GM19099 (cell line): ENCODE results near the gene FGF22.

Source experiments
- POLR2A ChIP-seq: IDR thresholded peaks from 3 replicates; pipeline ENCODE4 v1.6.1; 2011; ENCODE audit warnings: low read depth; ENCODE audit not compliant: insufficient read length; ENCODE audit errors: extremely low read depth

Gene FGF22

DNA sequence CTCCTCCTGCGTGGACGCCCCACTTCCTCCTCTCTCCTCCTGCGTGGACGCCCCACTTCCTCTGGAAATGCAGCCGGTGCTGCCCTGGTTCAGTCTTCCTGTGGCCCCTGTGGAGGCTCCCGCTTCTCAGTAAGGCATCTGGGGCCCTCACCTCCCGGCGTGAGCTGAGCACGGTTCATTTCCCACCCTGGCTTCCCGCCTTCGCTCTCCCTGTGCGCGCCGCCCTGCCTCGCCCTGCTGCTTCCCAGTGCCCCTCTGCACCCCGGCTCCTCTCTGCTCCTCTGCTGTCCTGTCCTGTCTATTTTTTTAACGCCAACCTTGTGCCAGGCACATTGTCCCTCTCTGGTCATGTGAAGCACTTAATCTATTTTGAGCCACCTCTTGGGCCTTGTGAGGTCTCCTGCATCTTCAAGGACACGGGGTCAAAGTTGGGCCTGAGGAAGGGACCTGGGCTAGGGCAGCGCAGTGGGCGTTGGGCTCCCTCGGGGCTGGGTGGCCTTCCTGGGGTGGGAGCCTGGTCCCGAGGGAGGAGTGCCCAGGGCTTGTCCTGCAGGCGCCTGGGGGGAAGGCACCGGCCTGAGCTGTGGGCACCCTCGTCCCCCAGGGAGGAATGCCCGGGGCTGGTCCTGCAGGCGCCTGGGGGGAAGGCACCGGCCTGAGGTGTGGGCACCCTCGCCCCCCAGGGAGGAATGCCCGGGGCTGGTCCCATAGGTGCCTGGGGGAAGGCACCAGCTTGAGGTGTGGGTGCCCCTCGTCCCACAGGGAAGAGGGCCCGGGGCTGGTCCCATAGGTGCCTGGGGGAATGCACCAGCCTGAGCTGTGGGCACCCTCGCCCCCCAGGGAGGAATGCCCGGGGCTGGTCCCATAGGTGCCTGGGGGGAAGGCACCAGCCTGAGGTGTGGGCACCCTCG, 37.0 kb upstream of the FGF22 start:
- no peak for TF ChIP-seq POLR2A

DNA sequence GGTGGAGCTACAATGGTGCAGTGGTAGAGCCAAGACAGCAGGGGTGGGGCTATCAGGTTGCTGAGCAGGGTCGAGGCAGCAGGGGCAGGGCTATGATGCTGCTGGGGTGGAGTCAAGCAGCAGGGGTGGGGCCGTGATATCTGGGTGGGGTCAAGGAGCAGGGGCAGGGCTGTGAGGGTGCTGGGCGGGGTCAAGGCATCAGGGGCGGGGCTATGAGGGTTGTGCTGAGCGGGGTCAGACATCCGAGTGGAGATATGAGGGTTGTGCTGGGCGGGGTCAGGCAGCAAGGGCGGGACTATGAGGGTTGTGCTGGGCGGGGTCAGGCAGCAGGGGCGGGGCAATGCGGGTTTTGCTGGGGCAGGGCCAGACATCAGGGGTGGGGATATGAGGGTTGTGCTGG, 35.3 kb upstream of the FGF22 start:
- no peak for TF ChIP-seq POLR2A

DNA sequence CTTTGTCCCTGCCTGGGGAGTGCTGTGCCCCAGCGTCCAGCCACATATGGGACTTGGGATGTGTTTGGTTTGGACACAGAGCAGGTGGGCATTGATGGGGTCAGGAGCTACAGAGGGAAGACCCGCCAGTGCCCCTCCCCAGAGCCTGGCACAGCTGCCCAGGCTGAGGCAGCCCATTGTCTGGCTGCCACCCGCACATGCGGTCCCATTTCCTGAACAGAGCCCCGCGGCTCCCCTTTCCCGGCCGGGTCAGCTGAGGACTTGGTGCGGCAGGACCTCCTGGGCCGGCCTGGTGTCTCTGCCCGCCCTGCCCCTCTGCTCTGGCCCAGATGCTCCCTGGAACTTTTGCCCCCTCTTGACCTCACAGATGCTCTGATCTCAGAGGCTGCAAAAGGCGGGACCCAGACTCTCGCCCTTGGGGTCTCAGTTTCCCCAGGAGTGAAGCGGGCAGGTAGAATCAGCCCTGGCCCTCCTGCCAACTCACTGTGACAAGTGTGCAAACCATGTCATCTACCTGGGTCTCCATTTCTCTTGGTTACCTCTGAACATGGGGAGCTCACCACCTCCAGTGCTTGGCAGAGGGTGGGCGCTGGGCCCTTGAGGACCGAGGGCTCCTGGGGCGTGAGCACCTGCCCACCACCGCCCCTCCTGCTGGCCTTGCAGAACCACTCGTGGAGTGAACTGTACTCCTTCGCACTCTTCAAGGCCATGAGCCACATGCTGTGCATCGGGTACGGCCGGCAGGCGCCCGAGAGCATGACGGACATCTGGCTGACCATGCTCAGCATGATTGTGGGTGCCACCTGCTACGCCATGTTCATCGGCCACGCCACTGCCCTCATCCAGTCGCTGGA, 32.2 kb upstream of the FGF22 start:
- TF ChIP-seq POLR2A: no peak

DNA sequence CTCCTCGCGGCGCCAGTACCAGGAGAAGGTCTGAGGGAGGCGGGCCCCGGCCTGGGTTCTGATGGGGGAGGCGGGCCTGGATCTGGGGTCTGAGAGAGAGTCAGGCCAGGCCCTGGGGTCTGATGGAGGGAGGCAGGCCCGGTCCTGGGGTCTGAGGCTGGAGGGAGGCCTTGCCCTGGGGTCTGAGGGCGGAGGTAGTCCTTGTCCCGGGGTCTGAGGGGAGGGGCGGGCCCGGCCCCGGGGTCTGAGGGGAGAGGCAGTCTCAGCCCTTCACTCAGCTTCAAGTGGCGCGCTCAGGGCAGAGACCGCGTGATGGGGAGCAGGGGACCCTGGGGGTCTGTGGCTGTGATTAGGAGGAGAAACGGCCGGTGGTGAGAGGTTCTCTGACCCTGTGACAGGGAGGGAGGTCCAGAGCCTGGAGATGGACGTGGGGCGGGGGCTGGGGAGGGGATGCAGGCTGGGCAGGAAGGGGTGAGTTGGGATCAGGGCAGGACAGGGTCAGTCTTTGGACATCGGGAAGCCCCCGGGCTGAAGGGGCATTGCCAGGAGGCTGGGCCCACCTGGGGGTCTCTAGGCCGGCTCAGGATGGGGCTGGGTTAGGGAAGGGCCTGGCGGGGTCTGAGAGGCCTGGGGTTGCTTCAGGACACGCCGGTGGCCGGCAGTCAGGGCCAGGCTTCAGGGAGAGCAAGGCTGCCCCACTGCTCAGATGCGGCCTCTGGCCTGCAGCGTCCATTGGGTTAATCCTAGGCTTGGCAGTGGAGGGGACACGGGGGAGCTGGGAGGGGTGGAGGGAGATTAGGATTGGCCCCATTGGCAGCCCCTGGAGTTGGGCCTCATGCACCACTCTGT, 31.3 kb upstream of the FGF22 start:
- no peak for TF ChIP-seq POLR2A

DNA sequence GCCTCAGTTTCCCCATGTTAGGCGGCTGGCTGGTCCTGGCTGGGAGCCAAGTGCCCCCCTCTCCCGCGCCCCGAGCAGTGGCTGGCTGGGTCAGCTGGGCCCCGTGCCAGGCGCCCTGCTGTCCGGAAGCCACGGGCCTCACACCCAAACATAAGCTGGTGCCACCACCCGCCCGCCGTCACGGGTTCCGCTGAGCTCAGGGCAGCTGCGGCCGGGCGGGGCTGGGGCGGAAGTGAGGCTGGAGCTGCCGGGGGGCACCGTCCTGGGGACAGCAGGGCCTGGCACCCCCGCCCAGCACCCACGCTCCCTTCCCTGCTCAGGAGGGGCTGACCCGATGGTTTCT, 30.7 kb upstream of the FGF22 start:
- TF ChIP-seq POLR2A: no peak

DNA sequence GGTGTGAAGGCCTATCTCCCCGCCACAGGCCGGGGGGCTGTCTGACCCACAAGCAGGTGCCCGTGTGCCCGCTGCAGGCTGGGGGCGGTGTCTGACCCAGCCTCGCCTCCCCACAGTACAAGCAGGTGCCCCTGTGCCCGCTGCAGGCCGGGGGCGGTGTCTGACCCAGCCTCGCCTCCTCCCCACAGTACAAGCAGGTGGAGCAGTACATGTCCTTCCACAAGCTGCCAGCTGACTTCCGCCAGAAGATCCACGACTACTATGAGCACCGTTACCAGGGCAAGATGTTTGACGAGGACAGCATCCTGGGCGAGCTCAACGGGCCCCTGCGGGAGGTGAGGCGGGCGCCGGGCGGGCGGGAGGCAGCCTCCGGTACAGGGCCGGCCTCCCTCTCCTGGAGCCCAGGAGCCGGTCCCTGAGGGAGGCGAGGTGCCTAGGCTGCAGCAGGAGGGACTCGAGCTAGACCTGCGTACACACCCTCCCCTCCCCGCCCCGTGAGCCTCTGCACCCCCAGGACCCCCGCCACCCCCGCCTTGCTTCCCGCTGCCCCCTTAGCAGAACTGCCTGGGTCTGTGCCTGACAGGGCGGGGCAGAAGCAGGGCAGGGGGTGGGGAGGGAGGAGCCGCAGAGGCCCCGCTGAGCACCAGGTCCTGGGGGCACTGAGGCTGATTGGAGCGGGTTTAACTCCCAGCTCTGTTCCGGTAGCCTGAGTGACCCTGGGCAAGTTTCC, 29.4 kb upstream of the FGF22 start:
- TF ChIP-seq POLR2A: no peak

DNA sequence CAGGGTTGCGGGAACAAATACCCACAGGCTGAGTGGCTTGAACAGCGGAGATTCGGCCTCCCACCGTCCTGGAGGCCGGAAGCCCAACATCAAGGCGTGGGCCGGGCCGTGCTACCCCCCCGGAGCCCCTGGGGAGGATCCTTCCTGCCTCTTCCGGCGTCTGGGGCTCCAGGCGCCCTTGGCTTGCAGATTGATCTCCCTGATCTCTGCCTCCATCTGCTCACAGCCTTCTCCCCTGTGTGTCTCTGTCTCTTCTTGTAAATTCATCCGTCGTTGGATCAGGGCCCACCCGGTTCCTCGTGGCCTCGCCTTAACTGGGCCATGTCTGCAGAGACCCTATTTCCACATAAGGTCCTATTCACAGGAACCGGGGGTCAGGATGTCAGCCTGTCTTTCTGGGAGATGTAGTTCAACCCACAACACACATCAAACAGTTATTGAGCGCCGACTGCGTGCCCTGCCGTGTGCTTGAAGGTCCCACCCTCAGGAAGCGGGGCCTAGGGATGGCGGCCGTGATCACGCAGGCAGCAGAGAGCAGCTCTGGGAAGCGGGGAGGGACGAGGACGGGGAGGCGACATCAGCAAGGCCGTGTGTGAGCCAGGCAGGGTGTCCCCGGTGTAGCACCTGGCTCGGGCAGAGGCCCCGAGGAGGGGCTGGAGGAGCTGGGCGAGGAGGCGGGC, 28.7 kb upstream of the FGF22 start:
- peak; percentile 31 for TF ChIP-seq POLR2A

DNA sequence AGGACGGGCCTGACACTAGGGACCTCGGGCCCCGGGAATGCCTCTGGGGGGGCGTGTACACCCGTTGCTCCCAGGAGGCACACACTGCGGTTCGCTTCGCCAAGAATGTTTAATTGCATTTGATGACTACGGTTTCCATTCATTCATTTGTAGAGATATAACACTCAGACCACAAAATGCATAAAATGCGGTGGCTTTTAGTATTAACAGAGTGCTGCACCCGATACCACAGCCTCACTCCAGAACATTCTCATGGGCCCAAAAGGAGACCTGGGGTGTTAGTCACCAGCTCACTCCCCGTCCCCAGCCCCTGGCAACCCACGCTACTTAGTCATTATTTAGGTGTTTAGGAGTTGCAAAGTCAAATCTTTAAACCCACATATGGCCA, 28.2 kb upstream of the FGF22 start:
- TF ChIP-seq POLR2A: no peak

DNA sequence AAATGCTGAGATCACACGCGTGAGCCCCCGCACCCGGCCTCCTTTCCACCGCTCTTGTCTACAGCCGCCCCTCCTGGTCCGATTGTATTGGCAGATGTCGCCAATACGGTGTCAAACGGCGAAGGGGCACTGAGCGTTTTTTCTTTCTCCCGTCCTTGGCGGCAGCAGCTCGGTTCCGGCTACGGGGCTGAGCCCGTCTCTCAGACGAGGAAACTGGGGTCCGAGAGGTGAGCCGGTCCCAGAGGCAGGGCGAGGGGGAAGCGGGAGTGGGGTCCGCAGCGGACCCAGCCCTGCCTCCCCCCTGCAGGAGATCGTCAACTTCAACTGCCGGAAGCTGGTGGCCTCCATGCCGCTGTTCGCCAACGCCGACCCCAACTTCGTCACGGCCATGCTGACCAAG, 26.7 kb upstream of the FGF22 start:
- no peak for TF ChIP-seq POLR2A

DNA sequence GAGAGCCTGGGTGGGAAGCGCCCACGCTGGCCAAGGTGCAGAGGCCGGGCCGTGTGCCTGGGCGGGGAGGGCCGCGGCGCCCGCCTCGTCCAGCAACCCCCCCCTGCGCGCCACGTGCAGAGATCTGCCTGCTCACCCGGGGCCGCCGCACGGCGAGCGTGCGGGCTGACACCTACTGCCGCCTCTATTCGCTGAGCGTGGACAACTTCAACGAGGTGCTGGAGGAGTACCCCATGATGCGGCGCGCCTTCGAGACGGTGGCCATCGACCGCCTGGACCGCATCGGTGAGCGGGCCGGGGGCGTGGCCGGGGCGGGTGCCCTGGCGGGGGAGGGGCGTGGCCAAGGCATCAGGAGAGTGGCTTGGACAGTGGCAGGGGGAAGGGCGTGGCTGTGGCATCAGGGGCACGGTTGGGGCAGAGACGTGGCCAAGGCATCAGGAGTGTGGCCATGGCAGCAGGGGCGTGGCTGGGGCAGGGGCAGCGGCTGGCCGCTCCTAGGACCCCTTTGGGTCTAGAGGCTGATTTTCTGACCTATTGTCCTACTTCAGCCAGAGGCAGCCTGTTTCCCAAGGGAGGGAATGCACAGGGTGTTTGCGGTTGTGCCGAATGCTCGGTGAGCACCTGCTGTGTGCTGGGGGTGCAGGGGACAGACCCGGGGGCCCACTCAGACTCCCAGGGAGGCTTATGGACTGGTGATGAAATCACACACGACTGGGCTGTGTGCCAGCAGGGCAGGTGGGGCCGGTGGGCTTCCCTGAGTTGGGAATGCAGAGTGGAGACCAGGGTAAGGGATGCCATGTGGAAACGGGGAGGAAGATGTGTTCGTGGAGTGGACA, 25.7 kb upstream of the FGF22 start:
- TF ChIP-seq POLR2A: no peak

DNA sequence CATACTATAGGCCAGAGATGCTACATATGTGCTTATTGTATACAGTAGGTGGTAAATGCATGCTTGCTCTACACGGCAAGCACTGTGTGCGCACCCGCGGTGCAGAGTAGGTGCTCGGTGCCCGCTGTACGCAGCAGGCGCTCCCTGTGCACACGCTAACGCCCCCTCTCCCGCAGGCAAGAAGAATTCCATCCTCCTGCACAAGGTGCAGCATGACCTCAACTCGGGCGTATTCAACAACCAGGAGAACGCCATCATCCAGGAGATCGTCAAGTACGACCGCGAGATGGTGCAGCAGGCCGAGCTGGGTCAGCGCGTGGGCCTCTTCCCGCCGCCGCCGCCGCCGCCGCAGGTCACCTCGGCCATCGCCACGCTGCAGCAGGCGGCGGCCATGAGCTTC, 24.1 kb upstream of the FGF22 start:
- TF ChIP-seq POLR2A: no peak

DNA sequence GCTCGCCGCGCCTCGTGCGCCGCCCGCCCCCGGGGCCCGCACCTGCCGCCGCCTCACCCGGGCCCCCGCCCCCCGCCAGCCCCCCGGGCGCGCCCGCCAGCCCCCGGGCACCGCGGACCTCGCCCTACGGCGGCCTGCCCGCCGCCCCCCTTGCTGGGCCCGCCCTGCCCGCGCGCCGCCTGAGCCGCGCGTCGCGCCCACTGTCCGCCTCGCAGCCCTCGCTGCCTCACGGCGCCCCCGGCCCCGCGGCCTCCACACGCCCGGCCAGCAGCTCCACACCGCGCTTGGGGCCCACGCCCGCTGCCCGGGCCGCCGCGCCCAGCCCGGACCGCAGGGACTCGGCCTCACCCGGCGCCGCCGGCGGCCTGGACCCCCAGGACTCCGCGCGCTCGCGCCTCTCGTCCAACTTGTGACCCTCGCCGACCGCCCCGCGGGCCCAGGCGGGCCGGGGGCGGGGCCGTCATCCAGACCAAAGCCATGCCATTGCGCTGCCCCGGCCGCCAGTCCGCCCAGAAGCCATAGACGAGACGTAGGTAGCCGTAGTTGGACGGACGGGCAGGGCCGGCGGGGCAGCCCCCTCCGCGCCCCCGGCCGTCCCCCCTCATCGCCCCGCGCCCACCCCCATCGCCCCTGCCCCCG, 23.5 kb upstream of the FGF22 start:
- TF ChIP-seq POLR2A: no peak
